Measurements from ENCODE around the gene DLG4. TPM values are rescaled to one million over a fixed set of nuclear protein-coding genes. Genes with fewer than 3 reads are reported as not detected.

The DLG4 gene
- total RNA-seq, 1 donor from 2014 or later = 14.0 TPM

DNA sequence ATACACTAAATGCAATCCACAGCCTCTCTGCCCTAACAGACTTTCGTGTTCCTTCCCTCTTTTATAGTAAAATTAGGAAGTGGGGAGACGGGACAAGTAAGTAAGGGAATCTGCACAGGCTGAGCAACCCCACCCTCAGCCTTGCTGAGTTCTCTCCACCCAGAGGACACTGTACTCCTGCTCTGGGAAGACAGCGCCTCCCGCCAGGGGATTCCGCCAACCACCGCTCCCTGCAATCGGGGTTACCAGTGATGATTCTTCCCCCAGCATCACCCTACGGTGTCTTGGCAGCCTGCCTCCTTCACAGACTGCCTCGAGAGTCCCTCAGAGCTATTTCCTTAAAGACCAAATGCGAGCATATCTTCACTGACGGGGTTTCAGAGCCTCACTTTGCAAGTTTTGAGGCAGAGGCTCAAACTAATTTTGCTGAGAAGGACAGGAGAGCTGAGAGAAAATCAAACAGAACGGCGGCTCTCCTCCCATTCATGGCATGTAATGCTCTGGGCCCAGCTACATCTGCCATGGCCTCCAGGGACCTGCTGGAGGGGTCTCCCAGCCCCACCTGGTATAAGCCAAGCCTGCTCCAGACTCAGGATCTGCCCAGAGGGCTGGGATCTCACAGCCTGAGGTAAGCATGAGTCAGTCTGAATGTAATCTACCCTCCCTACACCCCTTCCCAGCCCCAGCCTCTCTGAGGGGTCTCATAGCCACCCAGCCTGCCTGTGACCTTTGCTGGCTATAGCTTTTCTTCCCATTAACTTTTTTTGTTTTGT lies 82.3 kb downstream of the DLG4 start:
- no peaks in the 10 kb centered on the region for H3K9me3 ChIP-seq (replicated peaks)
- peaks cover 13% of the 10 kb centered on the region for H3K4me1 ChIP-seq
- H3K4me3 ChIP-seq = no peak overlapping the region
- no peaks in the 10 kb centered on the region for H3K36me3 ChIP-seq
- intact Hi-C loops (cut with micrococcal nuclease) = loop anchor here (5.0 to 10.0 kb wide), 2 partner anchors 85 to 223 kb away; no protein-coding TSS in a partner anchor
- H3K27ac ChIP-seq (replicated peaks) = no peak overlapping the region
- TF ChIP-seq, protein P1, sequence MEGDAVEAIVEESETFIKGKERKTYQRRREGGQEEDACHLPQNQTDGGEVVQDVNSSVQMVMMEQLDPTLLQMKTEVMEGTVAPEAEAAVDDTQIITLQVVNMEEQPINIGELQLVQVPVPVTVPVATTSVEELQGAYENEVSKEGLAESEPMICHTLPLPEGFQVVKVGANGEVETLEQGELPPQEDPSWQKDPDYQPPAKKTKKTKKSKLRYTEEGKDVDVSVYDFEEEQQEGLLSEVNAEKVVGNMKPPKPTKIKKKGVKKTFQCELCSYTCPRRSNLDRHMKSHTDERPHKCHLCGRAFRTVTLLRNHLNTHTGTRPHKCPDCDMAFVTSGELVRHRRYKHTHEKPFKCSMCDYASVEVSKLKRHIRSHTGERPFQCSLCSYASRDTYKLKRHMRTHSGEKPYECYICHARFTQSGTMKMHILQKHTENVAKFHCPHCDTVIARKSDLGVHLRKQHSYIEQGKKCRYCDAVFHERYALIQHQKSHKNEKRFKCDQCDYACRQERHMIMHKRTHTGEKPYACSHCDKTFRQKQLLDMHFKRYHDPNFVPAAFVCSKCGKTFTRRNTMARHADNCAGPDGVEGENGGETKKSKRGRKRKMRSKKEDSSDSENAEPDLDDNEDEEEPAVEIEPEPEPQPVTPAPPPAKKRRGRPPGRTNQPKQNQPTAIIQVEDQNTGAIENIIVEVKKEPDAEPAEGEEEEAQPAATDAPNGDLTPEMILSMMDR (IDR thresholded peaks at IDR 0.05; ENCODE audit: borderline replicate concordance) = no peak
- peak; percentile 27 for DNase-seq
- peaks cover 95% of the 10 kb centered on the region for H3K27me3 ChIP-seq (ENCODE audit: low read depth)

Small RNA genes within 50 kb of the gene (microRNA-seq; reads per million reads assigned to microRNA genes)
- gene MIR324 = 645 reads per million, percentile 80 among the genes with 10 or more reads in this experiment

Other genes starting within 250 kb of the DLG4 start
- not detected for gene ALOX12, start 223.8 kb downstream of the DLG4 start, total RNA-seq
- gene RNASEK, start 207.2 kb downstream of the DLG4 start, total RNA-seq = 174 TPM
- gene BCL6B, start 196.8 kb downstream of the DLG4 start, total RNA-seq = 13.7 TPM
- 1.4 TPM for gene SLC16A13, start 183.8 kb downstream of the DLG4 start, total RNA-seq
- gene SLC16A11, start 175.7 kb downstream of the DLG4 start, total RNA-seq = 0.38 TPM
- 2.9 TPM for gene CLEC10A, start 139.6 kb downstream of the DLG4 start, total RNA-seq
- 0.22 TPM for gene ASGR2, start 105.0 kb downstream of the DLG4 start, total RNA-seq
- gene ASGR1, start 40.5 kb downstream of the DLG4 start, total RNA-seq = 0.14 TPM
- 1,845 TPM for gene ACADVL, start 102 bp upstream of the DLG4 start, total RNA-seq
- 19.8 TPM for gene DVL2, start 14.7 kb upstream of the DLG4 start, total RNA-seq
- 22.0 TPM for gene PHF23, start 19.6 kb upstream of the DLG4 start, total RNA-seq
- 394 TPM for gene GABARAP, start 22.6 kb upstream of the DLG4 start, total RNA-seq
- gene CTDNEP1, start 31.9 kb upstream of the DLG4 start, total RNA-seq = 105 TPM
- gene ELP5, start 32.4 kb upstream of the DLG4 start, total RNA-seq = 62.5 TPM
- gene CLDN7, start 42.6 kb upstream of the DLG4 start, total RNA-seq = 1.6 TPM
- gene SLC2A4, start 61.9 kb upstream of the DLG4 start, total RNA-seq = 146 TPM
- gene YBX2, start 74.8 kb upstream of the DLG4 start, total RNA-seq = 0.77 TPM
- 250 TPM for gene EIF5A, start 87.8 kb upstream of the DLG4 start, total RNA-seq
- 66.1 TPM for gene GPS2, start 95.5 kb upstream of the DLG4 start, total RNA-seq
- gene NEURL4, start 109.5 kb upstream of the DLG4 start, total RNA-seq = 31.9 TPM
- 13.4 TPM for gene ACAP1, start 116.7 kb upstream of the DLG4 start, total RNA-seq
- 3.9 TPM for gene KCTD11, start 132.3 kb upstream of the DLG4 start, total RNA-seq
- gene TMEM95, start 135.3 kb upstream of the DLG4 start, total RNA-seq = not detected
- 1.8 TPM for gene TNK1, start 161.3 kb upstream of the DLG4 start, total RNA-seq
- gene PLSCR3, start 174.7 kb upstream of the DLG4 start, total RNA-seq = 20.1 TPM
- 67.8 TPM for gene TMEM256, start 184.3 kb upstream of the DLG4 start, total RNA-seq
- gene NLGN2, start 188.0 kb upstream of the DLG4 start, total RNA-seq = 9.3 TPM
- gene SPEM1, start 200.5 kb upstream of the DLG4 start, total RNA-seq = not detected
- not detected for gene SPEM2, start 205.8 kb upstream of the DLG4 start, total RNA-seq
- gene SPEM3, start 209.0 kb upstream of the DLG4 start, total RNA-seq = not detected
- 2.7 TPM for gene TMEM102, start 215.6 kb upstream of the DLG4 start, total RNA-seq
- gene FGF11, start 219.7 kb upstream of the DLG4 start, total RNA-seq = 6.5 TPM
- gene CHRNB1, start 225.2 kb upstream of the DLG4 start, total RNA-seq = 8.7 TPM

Data from left ventricle myocardium inferior (tissue), 1 donor.